Ishikawa (cell line): ENCODE results near the gene KLHL35.

ENCODE experiments used
- CEBPB ChIP-seq: IDR thresholded peaks from 2 replicates; pipeline ENCODE4 v1.6.1; 2012
- CREB1 ChIP-seq: IDR thresholded peaks from 2 replicates; pipeline ENCODE4 v1.6.1; 2012; ENCODE audit warnings: low read depth
- EGR1 ChIP-seq: IDR thresholded peaks from 2 replicates; pipeline ENCODE4 v1.6.1; 2012
- EP300 ChIP-seq: IDR thresholded peaks from 2 replicates; pipeline ENCODE4 v1.6.1; 2012; ENCODE audit warnings: borderline replicate concordance
- FOXM1 ChIP-seq: IDR thresholded peaks from 2 replicates; pipeline ENCODE4 v1.6.1; 2012; ENCODE audit warnings: low read depth, borderline replicate concordance
- NFIC ChIP-seq: IDR thresholded peaks from 2 replicates; pipeline ENCODE4 v1.6.1; 2012
- RAD21 ChIP-seq: IDR thresholded peaks from 2 replicates; pipeline ENCODE4 v1.6.1; 2012; ENCODE audit warnings: low read depth
- TAF1 ChIP-seq: IDR thresholded peaks from 2 replicates; pipeline ENCODE4 v1.6.1; 2012; ENCODE audit warnings: low read depth, mild to moderate bottlenecking
- TCF12 ChIP-seq: IDR thresholded peaks from 2 replicates; pipeline ENCODE4 v1.6.1; 2012; ENCODE audit warnings: low read depth
- TEAD4 ChIP-seq: IDR thresholded peaks from 2 replicates; pipeline ENCODE4 v1.6.1; 2012
- YY1 ChIP-seq: IDR thresholded peaks from 2 replicates; pipeline ENCODE4 v1.6.1; 2012; ENCODE audit warnings: low read depth
- ZBTB7A ChIP-seq: IDR thresholded peaks from 2 replicates; pipeline ENCODE4 v1.6.1; 2012; ENCODE audit warnings: low read depth
- TF ChIP-seq, protein P1 (sequence below): IDR thresholded peaks from 2 replicates; pipeline ENCODE4 v1.6.1; 2012
- TF ChIP-seq, protein P2 (sequence below): IDR thresholded peaks from 2 replicates; pipeline ENCODE4 v1.6.1; 2012
- TF ChIP-seq, protein P3 (sequence below): IDR thresholded peaks from 2 replicates; pipeline ENCODE4 v1.6.1; 2012; ENCODE audit warnings: low read depth, mild to moderate bottlenecking

The KLHL35 gene

DNA sequence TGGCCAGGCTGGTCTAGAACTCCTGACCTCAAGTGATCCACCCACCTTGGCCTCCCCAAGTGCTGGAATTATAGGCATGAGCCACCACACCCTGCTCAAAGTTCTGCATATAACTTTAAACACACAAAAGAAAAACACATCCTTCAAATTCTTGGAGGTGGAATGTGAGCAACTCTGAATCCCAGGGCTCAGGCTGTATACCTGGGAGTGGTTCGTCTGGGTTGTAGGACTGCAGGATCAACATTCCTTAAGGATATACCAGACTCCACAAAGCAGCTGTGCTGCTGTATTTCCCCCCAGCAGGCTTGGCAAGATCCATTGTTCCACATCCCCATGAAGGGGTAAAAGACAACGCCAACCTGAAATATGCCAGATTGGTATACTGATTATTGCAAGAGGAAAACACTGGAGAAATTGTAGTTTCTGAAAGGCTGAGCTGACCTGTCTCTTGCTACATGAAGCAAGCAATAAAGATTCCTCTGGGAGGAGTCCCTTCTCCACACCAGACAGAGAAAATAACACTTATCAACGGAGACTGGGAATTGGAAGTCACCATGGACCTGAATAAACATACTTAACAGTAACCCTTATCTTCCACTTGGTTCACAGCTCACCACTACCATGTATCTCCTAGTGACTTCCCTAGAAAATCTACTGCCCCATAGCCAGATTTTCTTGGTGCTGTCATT lies 45.9 kb downstream of the KLHL35 start:
- peak; percentile 56; the same call in 1 of the 2 replicates for TF ChIP-seq TEAD4
- TF ChIP-seq, protein P1, sequence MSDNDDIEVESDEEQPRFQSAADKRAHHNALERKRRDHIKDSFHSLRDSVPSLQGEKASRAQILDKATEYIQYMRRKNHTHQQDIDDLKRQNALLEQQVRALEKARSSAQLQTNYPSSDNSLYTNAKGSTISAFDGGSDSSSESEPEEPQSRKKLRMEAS, result no peak
- no peak for TF ChIP-seq RAD21

DNA sequence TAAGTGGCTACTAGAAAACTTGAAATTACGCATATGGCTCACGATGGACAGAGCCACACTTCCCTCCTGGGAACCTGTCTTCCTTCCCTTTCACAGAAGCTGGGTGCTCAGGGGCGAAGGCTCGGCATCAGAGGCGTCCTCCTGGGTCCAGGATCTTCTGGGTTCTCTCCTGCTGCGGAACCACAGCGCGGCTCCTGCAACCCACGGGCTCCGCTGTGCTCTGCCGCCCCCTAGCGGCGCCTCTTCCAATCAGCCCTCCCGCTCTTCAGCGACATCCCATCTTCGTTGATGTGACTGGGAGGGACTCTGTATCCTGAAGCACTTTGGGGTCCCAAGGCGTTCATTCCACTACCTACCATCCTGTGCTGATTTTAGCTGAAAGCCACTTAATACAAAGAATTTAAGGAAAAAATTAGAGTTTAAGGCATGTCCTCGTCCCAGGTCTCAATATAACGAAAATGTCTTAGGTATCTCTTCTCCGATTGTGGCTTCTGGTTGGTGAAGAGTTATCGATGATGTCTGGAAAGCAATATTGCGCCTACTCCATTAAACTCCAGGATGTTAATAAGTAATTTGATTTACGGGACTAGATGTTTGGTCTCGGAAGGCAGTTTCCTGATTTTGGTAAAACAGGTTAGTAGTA lies 48.4 kb downstream of the KLHL35 start:
- no peak for TF ChIP-seq NFIC
- TF ChIP-seq RAD21, result peak; percentile 99

DNA sequence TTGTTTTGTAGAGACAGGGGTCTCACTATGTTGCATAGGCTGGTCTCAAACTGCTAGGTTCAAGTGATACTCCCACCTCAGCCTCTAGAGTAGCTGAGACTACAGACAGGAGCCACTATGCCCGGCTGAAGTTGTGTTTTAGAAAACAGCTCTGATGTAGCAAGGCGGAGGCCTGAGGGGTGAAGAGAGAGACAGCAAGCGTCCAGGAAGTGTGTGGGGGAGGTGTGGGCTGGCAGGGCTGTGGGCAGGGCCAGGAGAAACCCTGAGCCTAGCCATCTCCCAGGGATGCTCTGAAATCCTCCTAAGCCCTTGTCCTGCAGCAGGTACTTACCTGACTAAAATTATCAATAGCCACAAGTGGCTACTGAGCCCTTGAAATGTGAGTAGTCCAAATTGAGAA lies 49.8 kb downstream of the KLHL35 start:
- no peak for TF ChIP-seq EGR1
- TF ChIP-seq TEAD4, result no peak
- no peak for TF ChIP-seq NFIC
- TF ChIP-seq CEBPB, result no peak
- TF ChIP-seq, protein P1, result no peak
- no peak for TF ChIP-seq RAD21
- TF ChIP-seq, protein P2, sequence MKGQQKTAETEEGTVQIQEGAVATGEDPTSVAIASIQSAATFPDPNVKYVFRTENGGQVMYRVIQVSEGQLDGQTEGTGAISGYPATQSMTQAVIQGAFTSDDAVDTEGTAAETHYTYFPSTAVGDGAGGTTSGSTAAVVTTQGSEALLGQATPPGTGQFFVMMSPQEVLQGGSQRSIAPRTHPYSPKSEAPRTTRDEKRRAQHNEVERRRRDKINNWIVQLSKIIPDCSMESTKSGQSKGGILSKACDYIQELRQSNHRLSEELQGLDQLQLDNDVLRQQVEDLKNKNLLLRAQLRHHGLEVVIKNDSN, result no peak
- TF ChIP-seq TAF1, result no peak
- TF ChIP-seq CREB1, result no peak
- no peak for TF ChIP-seq TCF12
- no peak for TF ChIP-seq EP300
- no peak for TF ChIP-seq YY1

DNA sequence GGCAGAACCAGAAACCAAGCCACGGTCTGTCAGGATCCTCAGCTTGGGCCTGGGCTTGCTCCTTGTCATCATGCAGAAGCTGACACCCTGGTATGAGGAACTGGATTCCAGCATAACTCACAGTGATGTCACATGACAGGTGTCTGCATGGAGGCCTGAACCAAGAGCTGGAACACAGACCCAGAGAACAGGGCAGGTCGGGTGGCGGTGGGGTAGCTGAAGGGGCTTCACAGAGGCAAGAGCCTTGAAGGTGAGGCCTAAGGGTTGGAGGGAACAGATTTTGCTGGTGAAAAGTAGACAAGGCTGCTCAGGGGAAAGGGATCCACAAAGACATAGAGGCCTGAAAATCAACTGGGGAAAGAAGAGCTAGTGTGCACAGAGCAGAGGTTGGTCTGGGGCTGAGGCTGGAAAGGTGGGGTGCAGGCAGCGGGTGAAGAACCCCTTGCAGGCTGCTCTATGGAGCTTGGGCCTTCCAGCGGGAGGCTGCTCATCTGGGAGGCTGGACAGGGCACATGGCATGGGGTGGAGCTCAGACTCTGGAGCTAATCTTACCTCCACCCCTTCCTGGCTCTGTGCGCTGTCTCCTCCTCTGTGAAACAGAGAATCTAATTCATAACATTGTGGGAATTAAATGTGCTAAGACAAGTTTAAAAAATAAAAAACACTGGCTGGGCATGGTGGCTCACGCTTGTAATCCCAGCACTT lies 52.1 kb downstream of the KLHL35 start:
- TF ChIP-seq FOXM1 (no peak), TEAD4 (peak; percentile 96), YY1 (no peak), TAF1 (no peak), EGR1 (no peak), EP300 (no peak), ZBTB7A (no peak), CEBPB (no peak), TCF12 (no peak)
- TF ChIP-seq, protein P2, result peak; percentile 82
- TF ChIP-seq, protein P1, result 0 out of 2 replicates have a peak, but pooled peaks have one; percentile 12

DNA sequence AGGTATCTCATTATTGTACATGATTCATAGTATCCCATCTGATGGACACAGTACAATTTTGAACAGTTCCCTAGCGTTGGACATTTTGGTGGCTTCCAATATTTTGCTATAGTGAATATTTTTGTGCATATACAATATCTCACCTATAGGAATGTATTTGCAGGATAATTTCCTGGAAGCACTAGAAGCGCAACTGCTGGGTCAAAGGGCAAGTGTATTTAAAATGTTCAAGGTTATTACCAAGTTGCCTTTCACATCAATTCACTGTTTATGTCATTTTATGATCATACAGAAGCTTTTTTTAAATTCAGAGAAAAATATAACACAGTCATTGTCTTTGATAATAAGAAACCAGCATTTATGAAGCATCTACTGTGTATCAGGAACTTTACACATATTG lies 52.8 kb downstream of the KLHL35 start:
- TF ChIP-seq, protein P1, result no peak
- TF ChIP-seq NFIC, result no peak
- TF ChIP-seq, protein P2, result no peak
- no peak for TF ChIP-seq EGR1
- TF ChIP-seq FOXM1, result no peak
- TF ChIP-seq ZBTB7A, result no peak
- TF ChIP-seq, protein P3, sequence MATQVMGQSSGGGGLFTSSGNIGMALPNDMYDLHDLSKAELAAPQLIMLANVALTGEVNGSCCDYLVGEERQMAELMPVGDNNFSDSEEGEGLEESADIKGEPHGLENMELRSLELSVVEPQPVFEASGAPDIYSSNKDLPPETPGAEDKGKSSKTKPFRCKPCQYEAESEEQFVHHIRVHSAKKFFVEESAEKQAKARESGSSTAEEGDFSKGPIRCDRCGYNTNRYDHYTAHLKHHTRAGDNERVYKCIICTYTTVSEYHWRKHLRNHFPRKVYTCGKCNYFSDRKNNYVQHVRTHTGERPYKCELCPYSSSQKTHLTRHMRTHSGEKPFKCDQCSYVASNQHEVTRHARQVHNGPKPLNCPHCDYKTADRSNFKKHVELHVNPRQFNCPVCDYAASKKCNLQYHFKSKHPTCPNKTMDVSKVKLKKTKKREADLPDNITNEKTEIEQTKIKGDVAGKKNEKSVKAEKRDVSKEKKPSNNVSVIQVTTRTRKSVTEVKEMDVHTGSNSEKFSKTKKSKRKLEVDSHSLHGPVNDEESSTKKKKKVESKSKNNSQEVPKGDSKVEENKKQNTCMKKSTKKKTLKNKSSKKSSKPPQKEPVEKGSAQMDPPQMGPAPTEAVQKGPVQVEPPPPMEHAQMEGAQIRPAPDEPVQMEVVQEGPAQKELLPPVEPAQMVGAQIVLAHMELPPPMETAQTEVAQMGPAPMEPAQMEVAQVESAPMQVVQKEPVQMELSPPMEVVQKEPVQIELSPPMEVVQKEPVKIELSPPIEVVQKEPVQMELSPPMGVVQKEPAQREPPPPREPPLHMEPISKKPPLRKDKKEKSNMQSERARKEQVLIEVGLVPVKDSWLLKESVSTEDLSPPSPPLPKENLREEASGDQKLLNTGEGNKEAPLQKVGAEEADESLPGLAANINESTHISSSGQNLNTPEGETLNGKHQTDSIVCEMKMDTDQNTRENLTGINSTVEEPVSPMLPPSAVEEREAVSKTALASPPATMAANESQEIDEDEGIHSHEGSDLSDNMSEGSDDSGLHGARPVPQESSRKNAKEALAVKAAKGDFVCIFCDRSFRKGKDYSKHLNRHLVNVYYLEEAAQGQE, result no peak
- no peak for TF ChIP-seq CEBPB
- TF ChIP-seq TEAD4, result no peak
- no peak for TF ChIP-seq EP300
- no peak for TF ChIP-seq CREB1
- no peak for TF ChIP-seq TCF12
- TF ChIP-seq TAF1, result no peak
- TF ChIP-seq YY1, result no peak
- no peak for TF ChIP-seq RAD21

DNA sequence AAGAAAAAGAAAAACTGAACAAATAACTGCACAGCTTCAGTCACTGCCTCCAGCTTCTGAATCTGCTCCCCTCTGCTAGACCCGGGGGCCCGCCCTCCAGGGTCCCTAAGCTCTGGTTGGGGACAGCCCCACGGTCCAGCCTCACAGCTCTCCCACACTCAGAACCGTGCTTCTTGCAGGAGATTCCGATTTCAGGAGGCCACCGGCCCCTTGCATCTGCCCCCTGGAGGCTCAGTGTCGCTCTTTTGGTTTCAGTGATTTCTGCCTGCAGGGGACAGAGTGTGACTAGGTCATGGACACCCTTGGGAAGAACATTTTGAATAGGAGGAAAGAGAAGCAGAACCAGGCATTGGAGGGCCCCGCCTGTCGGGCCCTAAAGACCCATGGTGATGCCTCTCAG lies 56.8 kb downstream of the KLHL35 start:
- TF ChIP-seq EP300 (no peak), TAF1 (no peak), YY1 (no peak), TEAD4 (no peak), CREB1 (no peak), EGR1 (no peak)
- TF ChIP-seq, protein P1, result no peak
- TF ChIP-seq, protein P2, result no peak
- TF ChIP-seq, protein P3, result no peak
